Upper lobe of left lung (tissue), 4 donors: ENCODE results near the gene TSC22D1.

Experiments used
- EP300 ChIP-seq, 4 donors: sonication (generic); formaldehyde crosslinking; IDR thresholded peaks; one replicate each; pipeline ENCODE4 v1.5.1; 2017; ENCODE audit warnings: antibody characterized with exemption in 4 of 4, control low read depth in 2 of 4
- TF ChIP-seq, protein P1 (sequence below), 6 experiments: fragments of 450-650 bp in 4 of 6; fragments of 200-600 bp in 2 of 6; sonication (generic) in 2 of 6; IDR thresholded peaks; one replicate each; pipeline ENCODE4 v1.5.1; 2016 to 2019; ENCODE audit warnings: antibody characterized with exemption in 6 of 6

DNA sequence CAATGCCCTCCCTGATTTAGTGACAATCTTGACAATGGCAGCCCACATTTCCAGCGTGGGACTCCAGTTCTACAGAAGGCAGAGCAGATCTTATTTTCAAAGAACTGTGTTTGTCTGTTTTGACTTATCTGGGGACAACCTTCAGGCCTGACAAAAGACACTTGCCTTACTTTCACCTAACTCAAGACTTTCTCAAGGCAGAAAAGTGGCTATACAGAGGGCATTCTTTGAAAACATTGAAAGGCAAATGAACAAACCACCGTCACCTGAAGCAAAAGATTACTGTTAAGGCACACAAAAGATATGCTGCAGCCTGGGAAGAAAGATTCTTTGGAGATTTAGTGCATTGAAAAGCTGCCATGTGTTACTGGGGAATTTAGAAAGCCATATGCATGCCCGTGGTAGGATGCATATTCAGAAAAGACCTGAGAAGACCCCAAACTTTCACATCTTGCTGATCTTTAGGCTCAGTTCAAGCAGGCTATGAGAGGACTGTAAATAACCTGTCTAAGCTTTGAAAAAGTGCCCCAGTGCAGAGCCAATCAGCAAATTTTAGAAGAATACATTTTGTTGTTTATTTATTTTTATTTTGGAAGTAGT lies 82.8 kb downstream of the TSC22D1 start:
- TF ChIP-seq, protein P1, sequence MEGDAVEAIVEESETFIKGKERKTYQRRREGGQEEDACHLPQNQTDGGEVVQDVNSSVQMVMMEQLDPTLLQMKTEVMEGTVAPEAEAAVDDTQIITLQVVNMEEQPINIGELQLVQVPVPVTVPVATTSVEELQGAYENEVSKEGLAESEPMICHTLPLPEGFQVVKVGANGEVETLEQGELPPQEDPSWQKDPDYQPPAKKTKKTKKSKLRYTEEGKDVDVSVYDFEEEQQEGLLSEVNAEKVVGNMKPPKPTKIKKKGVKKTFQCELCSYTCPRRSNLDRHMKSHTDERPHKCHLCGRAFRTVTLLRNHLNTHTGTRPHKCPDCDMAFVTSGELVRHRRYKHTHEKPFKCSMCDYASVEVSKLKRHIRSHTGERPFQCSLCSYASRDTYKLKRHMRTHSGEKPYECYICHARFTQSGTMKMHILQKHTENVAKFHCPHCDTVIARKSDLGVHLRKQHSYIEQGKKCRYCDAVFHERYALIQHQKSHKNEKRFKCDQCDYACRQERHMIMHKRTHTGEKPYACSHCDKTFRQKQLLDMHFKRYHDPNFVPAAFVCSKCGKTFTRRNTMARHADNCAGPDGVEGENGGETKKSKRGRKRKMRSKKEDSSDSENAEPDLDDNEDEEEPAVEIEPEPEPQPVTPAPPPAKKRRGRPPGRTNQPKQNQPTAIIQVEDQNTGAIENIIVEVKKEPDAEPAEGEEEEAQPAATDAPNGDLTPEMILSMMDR (IDR thresholded peaks at IDR 0.05) = no peak
- TF ChIP-seq EP300 (IDR thresholded peaks at IDR 0.05) = no peak
